ENCODE results near the gene TIGD1.

GRCh38 chr2:232505856-232506255 lies 44.5 kb downstream of the TIGD1 start:
- TF ChIP-seq CTCF (IDR thresholded peaks at IDR 0.05; ENCODE audit: low read length), result no peak
- TF ChIP-seq EZH2 (optimal IDR thresholded peaks at IDR 0.05; ENCODE audit: low read depth, low read length), result no peak
- no peak for TF ChIP-seq EZH2phosphoT487 (IDR thresholded peaks at IDR 0.05; ENCODE audit: low read length)

Measured in MM.1S (cell line).